ENCODE results near the gene ZDBF2.
"Not testable (repeated sequence)": the region's sequence is repeated elsewhere in the genome, so short reads cannot be mapped to it uniquely, and the experiment has no call there.

ZDBF2 gene

GRCh38 chr2:206343816-206344215 lies 69.4 kb downstream of the ZDBF2 start:
- no peak for TF ChIP-seq BHLHE40 (IDR thresholded peaks at IDR 0.05; ENCODE audit: borderline replicate concordance)
- TF ChIP-seq ARNT (IDR thresholded peaks at IDR 0.05): no peak
- TF ChIP-seq SUZ12 (IDR thresholded peaks at IDR 0.05): no peak
- no peak for TF ChIP-seq CTBP1 (IDR thresholded peaks at IDR 0.05; ENCODE audit: borderline replicate concordance)
- TF ChIP-seq FOXM1 (IDR thresholded peaks at IDR 0.05; ENCODE audit: borderline replicate concordance): no peak
- TF ChIP-seq TARDBP (IDR thresholded peaks at IDR 0.05): no peak
- no peak for TF ChIP-seq LEF1 (IDR thresholded peaks at IDR 0.05; ENCODE audit: borderline replicate concordance)
- no peak for TF ChIP-seq ZNF384 (IDR thresholded peaks at IDR 0.05)
- no peak for TF ChIP-seq HDGF (IDR thresholded peaks at IDR 0.05; ENCODE audit: borderline replicate concordance)
- no peak for TF ChIP-seq PKNOX1 (IDR thresholded peaks at IDR 0.05)
- TF ChIP-seq NFRKB (IDR thresholded peaks at IDR 0.05): no peak
- no peak for TF ChIP-seq SP1 (IDR thresholded peaks at IDR 0.05)
- TF ChIP-seq L3MBTL2 (conservative IDR thresholded peaks at IDR 0.05): no peak
- TF ChIP-seq FOXK2 (IDR thresholded peaks at IDR 0.05): no peak
- no peak for TF ChIP-seq FOXA1 (IDR thresholded peaks at IDR 0.05)
- CTCF ChIA-PET: no interaction called here
- no peak for DNase-seq (ENCODE audit: extremely low spot score)
- POLR2A ChIA-PET: no interaction called here

DNA sequence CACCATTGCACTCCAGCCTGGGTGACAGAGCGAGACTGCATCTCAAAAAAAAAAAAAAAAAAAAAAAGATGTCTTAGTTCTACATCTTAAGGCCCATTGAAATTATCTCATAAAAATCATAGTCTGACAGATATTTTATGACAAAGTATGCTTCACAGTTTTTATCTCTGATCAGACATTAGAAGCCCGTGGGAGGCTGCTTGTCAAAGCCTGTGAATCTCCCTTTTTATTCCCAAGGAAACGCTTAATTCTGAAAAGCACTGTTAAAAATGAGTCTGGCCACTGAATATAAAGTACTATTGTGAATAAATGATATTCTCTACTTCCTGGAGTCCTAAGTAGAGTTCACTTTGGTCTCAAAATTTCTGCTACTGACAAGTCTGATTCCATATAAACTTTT lies 71.1 kb downstream of the ZDBF2 start:
- ChIA-PET CTCF (no interaction called here), POLR2A (no interaction called here)
- no peak for DNase-seq (ENCODE audit: extremely low spot score)
- TF ChIP-seq TARDBP (IDR thresholded peaks at IDR 0.05): no peak
- TF ChIP-seq FOXK2 (IDR thresholded peaks at IDR 0.05): no peak
- no peak for TF ChIP-seq NFRKB (IDR thresholded peaks at IDR 0.05)

DNA sequence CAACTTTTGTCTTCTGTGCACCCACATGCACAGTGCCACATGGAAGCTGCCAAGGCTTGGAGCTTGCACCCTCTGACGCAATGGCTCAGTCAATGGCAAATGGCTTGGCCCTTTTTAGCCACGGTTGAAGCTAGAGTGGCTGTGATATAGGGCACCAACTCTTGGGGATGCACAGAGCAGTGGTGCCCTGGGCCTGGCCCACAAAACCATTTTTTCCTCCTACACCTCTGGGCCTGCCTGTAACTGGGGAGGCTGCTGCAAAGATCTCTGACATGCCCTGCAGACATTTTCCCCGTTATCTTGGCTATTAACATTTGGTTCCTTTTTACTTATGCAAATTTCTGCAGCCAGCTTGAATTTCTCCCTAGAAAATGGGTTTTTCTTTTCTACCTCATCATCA lies 74.9 kb downstream of the ZDBF2 start:
- no peak for DNase-seq (ENCODE audit: extremely low spot score)
- CTCF ChIA-PET: no interaction called here
- POLR2A ChIA-PET: no interaction called here
- no peak for TF ChIP-seq SP1 (IDR thresholded peaks at IDR 0.05)
- TF ChIP-seq FOXA1 (IDR thresholded peaks at IDR 0.05): no peak
- TF ChIP-seq NFRKB (IDR thresholded peaks at IDR 0.05): no peak
- no peak for TF ChIP-seq FOXK2 (IDR thresholded peaks at IDR 0.05)
- no peak for TF ChIP-seq L3MBTL2 (conservative IDR thresholded peaks at IDR 0.05)
- no peak for TF ChIP-seq SUZ12 (IDR thresholded peaks at IDR 0.05)
- TF ChIP-seq TARDBP (IDR thresholded peaks at IDR 0.05): no peak
- TF ChIP-seq ELF4 (IDR thresholded peaks at IDR 0.05): no peak
- no peak for TF ChIP-seq ARNT (IDR thresholded peaks at IDR 0.05)
- TF ChIP-seq PKNOX1 (IDR thresholded peaks at IDR 0.05): no peak
- TF ChIP-seq LEF1 (IDR thresholded peaks at IDR 0.05; ENCODE audit: borderline replicate concordance): no peak
- no peak for TF ChIP-seq BHLHE40 (IDR thresholded peaks at IDR 0.05; ENCODE audit: borderline replicate concordance)
- no peak for TF ChIP-seq CTBP1 (IDR thresholded peaks at IDR 0.05; ENCODE audit: borderline replicate concordance)
- no peak for TF ChIP-seq ZNF384 (IDR thresholded peaks at IDR 0.05)
- TF ChIP-seq HDGF (IDR thresholded peaks at IDR 0.05; ENCODE audit: borderline replicate concordance): no peak
- no peak for TF ChIP-seq FOXM1 (IDR thresholded peaks at IDR 0.05; ENCODE audit: borderline replicate concordance)

- ChIA-PET POLR2A (interaction anchor here (0.6 kb wide), 1 partner anchor 1265 kb away, joined by 3 read pairs; no protein-coding TSS in a partner anchor), CTCF (no interaction called here)
- TF ChIP-seq FOXM1 (IDR thresholded peaks at IDR 0.05; ENCODE audit: borderline replicate concordance): no peak
- DNase-seq (ENCODE audit: extremely low spot score): no peak
Observed at GRCh38 chr2:206352571-206352970, 78.1 kb downstream of the ZDBF2 start.

- ChIA-PET CTCF (no interaction called here), POLR2A (no interaction called here)
- no peak for DNase-seq (ENCODE audit: extremely low spot score)
- TF ChIP-seq ARNT (IDR thresholded peaks at IDR 0.05) (no peak), ZNF384 (IDR thresholded peaks at IDR 0.05) (no peak), L3MBTL2 (conservative IDR thresholded peaks at IDR 0.05) (no peak), SUZ12 (IDR thresholded peaks at IDR 0.05) (no peak), BHLHE40 (IDR thresholded peaks at IDR 0.05; ENCODE audit: borderline replicate concordance) (no peak), TARDBP (IDR thresholded peaks at IDR 0.05) (no peak), LEF1 (IDR thresholded peaks at IDR 0.05; ENCODE audit: borderline replicate concordance) (no peak), SP1 (IDR thresholded peaks at IDR 0.05) (no peak), NFRKB (IDR thresholded peaks at IDR 0.05) (no peak), PKNOX1 (IDR thresholded peaks at IDR 0.05) (no peak), CTBP1 (IDR thresholded peaks at IDR 0.05; ENCODE audit: borderline replicate concordance) (no peak), FOXA1 (IDR thresholded peaks at IDR 0.05) (no peak), ELF4 (IDR thresholded peaks at IDR 0.05) (no peak), FOXK2 (IDR thresholded peaks at IDR 0.05) (no peak), HDGF (IDR thresholded peaks at IDR 0.05; ENCODE audit: borderline replicate concordance) (no peak)
Observed at GRCh38 chr2:206353685-206354084, 79.2 kb downstream of the ZDBF2 start.

GRCh38 chr2:206354129-206354528 lies 79.7 kb downstream of the ZDBF2 start:
- no peak for DNase-seq (ENCODE audit: extremely low spot score)
- ChIA-PET CTCF (no interaction called here), POLR2A (no interaction called here)
- no peak for TF ChIP-seq CTBP1 (IDR thresholded peaks at IDR 0.05; ENCODE audit: borderline replicate concordance)
- TF ChIP-seq L3MBTL2 (conservative IDR thresholded peaks at IDR 0.05): no peak
- no peak for TF ChIP-seq PKNOX1 (IDR thresholded peaks at IDR 0.05)
- TF ChIP-seq LEF1 (IDR thresholded peaks at IDR 0.05; ENCODE audit: borderline replicate concordance): no peak
- no peak for TF ChIP-seq ZNF384 (IDR thresholded peaks at IDR 0.05)
- TF ChIP-seq FOXM1 (IDR thresholded peaks at IDR 0.05; ENCODE audit: borderline replicate concordance): no peak
- no peak for TF ChIP-seq BHLHE40 (IDR thresholded peaks at IDR 0.05; ENCODE audit: borderline replicate concordance)

- POLR2A ChIA-PET; CTCF ChIA-PET; DNase-seq (ENCODE audit: extremely low spot score): not testable (repeated sequence)
Observed at GRCh38 chr2:206356840-206357239, 82.4 kb downstream of the ZDBF2 start.

DNA sequence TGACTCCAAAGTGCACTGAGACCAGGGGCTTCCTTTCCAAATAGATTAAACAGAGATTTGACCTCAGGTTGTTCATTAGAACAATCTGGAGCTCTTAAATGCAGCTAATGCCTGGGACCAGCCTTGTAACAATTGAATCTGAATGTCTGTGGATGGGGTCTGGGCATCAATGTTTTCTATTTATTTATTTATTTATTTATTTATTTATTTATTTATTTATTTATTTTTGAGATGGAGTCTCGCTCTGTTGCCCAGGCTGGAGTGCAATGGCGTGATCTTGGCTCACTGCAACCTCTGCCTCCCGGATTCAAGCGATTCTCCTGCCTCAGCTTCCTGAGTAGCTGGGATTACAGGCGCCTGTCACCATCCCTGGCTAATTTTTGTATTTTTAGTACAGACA lies 86.4 kb downstream of the ZDBF2 start:
- CTCF ChIA-PET: interaction anchor here (0.6 kb wide), 1 partner anchor 33 kb away, joined by 3 read pairs; no protein-coding TSS in a partner anchor
- POLR2A ChIA-PET: not testable (repeated sequence)

More for the DNA sequence above, 86.4 kb downstream of the ZDBF2 start:
- not testable (repeated sequence) for DNase-seq (ENCODE audit: extremely low spot score)
